Suppressor macrophage treated with lipopolysaccharide for 4 hours (primary cell): ENCODE data around the gene OXA1L.
A peak's percentile ranks its signal among the peaks of the same experiment; 100 is the strongest.
"Not testable (repeated sequence)": the region's sequence is repeated elsewhere in the genome, so short reads cannot be mapped to it uniquely, and the experiment has no call there.

ENCODE experiments used
- DNase-seq: peaks from one replicate; pipeline ENCODE4 v3.0.0-alpha.2; 2020

The OXA1L gene

GRCh38 chr14:22802860-22803686, 36.6 kb downstream of the OXA1L start:
- DNase-seq: no peak

- no peak for DNase-seq
These were observed 37.1 kb downstream of the OXA1L start for GRCh38 chr14:22803687-22803974.

GRCh38 chr14:22805235-22805634, 38.7 kb downstream of the OXA1L start:
- not testable (repeated sequence) for DNase-seq

GRCh38 chr14:22807432-22808087, 41.1 kb downstream of the OXA1L start:
- DNase-seq: no peak

- no peak for DNase-seq
These were observed 42.1 kb downstream of the OXA1L start for GRCh38 chr14:22808388-22809209.

GRCh38 chr14:22811722-22812121, 45.2 kb downstream of the OXA1L start:
- DNase-seq: peak; percentile 77

GRCh38 chr14:22812744-22813143, 46.3 kb downstream of the OXA1L start:
- DNase-seq: no peak

GRCh38 chr14:22813145-22813544, 46.7 kb downstream of the OXA1L start:
- DNase-seq: no peak

GRCh38 chr14:22814373-22814772, 47.9 kb downstream of the OXA1L start:
- no peak for DNase-seq

- peak; percentile 53 for DNase-seq
These were observed 48.6 kb downstream of the OXA1L start, which contains the start of gene SLC7A7 for GRCh38 chr14:22814941-22815713. Gene SLC7A7, minus strand, starts transcription at chr14:22815435. Its CDS starts 2,037 bp downstream, at chr14:22813398.

GRCh38 chr14:22819151-22819988, 52.9 kb downstream of the OXA1L start:
- DNase-seq: peak; percentile 77

- no peak for DNase-seq
These were observed 54.2 kb downstream of the OXA1L start for GRCh38 chr14:22820731-22821130.

GRCh38 chr14:22821193-22822015, 54.9 kb downstream of the OXA1L start:
- no peak for DNase-seq

GRCh38 chr14:22822016-22822570, 55.6 kb downstream of the OXA1L start:
- DNase-seq: no peak
